Subcutaneous abdominal adipose tissue (tissue), 5 donors: Measurements from ENCODE around the gene ENAH.

ENCODE experiments used
- H3K27ac ChIP-seq: one replicate; pipeline ENCODE4 v1.7.0; 2013; ENCODE audit warnings: low read depth, mild to moderate bottlenecking, inconsistent platforms, low read length, moderate library complexity
- H3K27me3 ChIP-seq, 5 donors: one replicate each; pipeline ENCODE4 v1.7.0; 2013; ENCODE audit warnings: low read length in 5 of 5, inconsistent platforms in 1 of 5; ENCODE audit not compliant: control insufficient read depth in 5 of 5, insufficient read depth in 4 of 5
- H3K36me3 ChIP-seq, 5 donors: one replicate each; pipeline ENCODE4 v1.7.0; 2013; ENCODE audit warnings: low read length in 5 of 5; ENCODE audit not compliant: control insufficient read depth in 5 of 5, insufficient read depth in 5 of 5
- H3K4me1 ChIP-seq, 5 donors: one replicate each; pipeline ENCODE4 v1.7.0; 2013; ENCODE audit warnings: low read length in 5 of 5, mild to moderate bottlenecking in 3 of 5, moderate library complexity in 1 of 5; ENCODE audit not compliant: control insufficient read depth in 5 of 5, insufficient read depth in 5 of 5
- H3K4me3 ChIP-seq, 5 donors: one replicate each; pipeline ENCODE4 v1.7.0; 2013; ENCODE audit warnings: low read length in 5 of 5, low read depth in 1 of 5
- H3K9ac ChIP-seq, 5 donors: one replicate each; pipeline ENCODE4 v1.7.0; 2013; ENCODE audit warnings: low read length in 5 of 5, mild to moderate bottlenecking in 4 of 5, moderate library complexity in 3 of 5
- H3K9me3 ChIP-seq, 5 donors: one replicate each; pipeline ENCODE4 v1.7.0; 2013; ENCODE audit warnings: low read length in 5 of 5; ENCODE audit not compliant: control insufficient read depth in 5 of 5
- donor health status: healthy.
- donor health status: healthy.
- donor health status: healthy.
- donor health status: healthy.
- donor health status: healthy.

The ENAH gene

DNA sequence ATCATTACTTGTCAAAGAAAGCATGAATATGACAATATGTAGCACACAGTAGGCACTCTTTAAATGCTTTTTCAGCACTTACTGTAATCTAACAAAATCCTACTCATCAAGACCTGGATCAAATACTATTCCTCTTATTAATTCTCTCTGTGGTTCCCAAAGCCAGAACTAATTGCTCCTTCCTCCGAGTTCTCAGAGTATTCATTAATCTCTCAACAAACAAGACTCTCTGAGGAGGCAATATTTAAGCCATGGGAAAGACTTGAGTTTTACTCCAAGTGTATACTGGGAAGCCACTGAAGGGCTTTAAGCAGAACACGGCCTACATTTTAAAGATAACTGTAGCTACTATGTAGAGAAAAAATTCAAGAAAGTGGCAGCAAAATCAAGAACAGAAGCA is 79.7 kb downstream of the ENAH start:
- Histone ChIP-seq H3K4me1 (no peaks in the 10 kb centered on the region), H3K27me3 (no peaks in the 10 kb centered on the region), H3K9me3 (no peaks in the 10 kb centered on the region), H3K27ac (no peak overlapping the region), H3K9ac (no peak overlapping the region), H3K4me3 (no peak overlapping the region), H3K36me3 (no peaks in the 10 kb centered on the region)

DNA sequence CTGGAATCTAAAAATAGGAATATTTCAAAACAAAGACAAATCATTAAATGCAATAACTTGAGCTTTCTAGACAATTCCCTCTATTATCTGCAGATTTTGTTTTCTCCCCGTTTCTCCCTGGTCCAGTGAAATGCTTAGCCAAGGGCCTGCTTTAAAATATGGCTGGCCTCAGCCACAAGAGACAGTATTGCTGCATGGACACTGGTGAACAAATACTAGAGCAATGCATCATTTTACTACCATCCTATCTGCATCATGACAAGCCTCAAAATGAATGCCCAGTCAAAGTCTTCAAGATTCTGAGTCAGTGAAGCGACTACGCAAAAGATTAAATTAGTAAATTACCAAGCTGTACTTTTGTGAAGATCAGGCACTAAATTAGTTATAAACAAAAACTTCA is 80.5 kb downstream of the ENAH start:
- Histone ChIP-seq H3K9me3 (no peaks in the 10 kb centered on the region), H3K4me3 (no peak overlapping the region), H3K9ac (no peak overlapping the region), H3K27ac (no peak overlapping the region), H3K27me3 (no peaks in the 10 kb centered on the region), H3K36me3 (no peaks in the 10 kb centered on the region), H3K4me1 (peaks cover 0 to 7% (median 5%) of the 10 kb centered on the region in 5 donors)

DNA sequence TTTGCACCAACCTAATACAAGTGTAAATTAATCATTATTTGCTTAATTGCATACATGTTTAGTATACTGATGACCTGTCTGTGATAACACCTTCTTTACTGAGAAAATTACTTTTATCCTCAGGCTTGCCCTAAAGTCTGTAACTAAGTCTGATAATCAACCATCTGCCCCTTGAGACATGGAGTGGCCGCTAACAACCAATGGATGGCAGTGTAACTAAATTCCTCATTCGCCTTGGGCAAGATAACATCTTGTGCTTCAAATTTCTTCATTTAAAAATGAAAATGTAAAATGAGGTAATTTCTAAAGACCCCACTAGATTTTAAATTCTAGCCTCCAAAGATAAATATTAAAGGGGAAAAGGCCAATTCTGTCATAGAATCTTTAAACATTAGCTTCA is 85.1 kb downstream of the ENAH start:
- H3K4me3 ChIP-seq: no peak overlapping the region
- H3K9me3 ChIP-seq: no peaks in the 10 kb centered on the region
- H3K9ac ChIP-seq: no peak overlapping the region
- H3K27ac ChIP-seq: no peak overlapping the region
- peaks cover 5 to 23% (median 9%) of the 10 kb centered on the region in 5 donors for H3K4me1 ChIP-seq
- H3K36me3 ChIP-seq: no peaks in the 10 kb centered on the region
- H3K27me3 ChIP-seq: no peaks in the 10 kb centered on the region

DNA sequence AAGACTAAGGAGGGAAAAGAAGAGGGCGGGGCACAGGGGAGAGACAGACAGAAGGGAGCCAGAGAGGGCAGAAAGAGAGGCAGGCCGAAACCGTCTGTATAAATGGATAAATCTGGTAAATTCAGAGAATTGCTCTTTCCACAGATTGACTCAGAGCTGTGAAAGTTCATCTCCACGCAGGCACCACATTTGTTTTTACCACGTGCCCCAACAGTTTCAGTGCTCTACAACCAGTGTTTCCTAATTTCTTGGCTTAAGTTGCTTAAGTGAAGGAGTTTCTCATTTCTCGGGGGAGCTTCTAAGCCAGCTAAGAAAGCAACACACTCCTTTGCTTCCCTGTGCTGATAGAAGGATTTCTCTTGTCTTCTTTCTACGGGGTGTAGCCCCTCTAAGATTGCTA is 87.1 kb downstream of the ENAH start:
- H3K4me3 ChIP-seq: peak overlapping the region in 2 of 5 donors; percentile 33 to 48
- H3K9me3 ChIP-seq: no peaks in the 10 kb centered on the region
- peaks cover 5 to 23% (median 9%) of the 10 kb centered on the region in 5 donors for H3K4me1 ChIP-seq
- peak overlapping the region in 2 of 5 donors; percentile 30 to 62 for H3K9ac ChIP-seq
- H3K27me3 ChIP-seq: no peaks in the 10 kb centered on the region
- H3K36me3 ChIP-seq: no peaks in the 10 kb centered on the region
- H3K27ac ChIP-seq: peak overlapping the region; percentile 71

DNA sequence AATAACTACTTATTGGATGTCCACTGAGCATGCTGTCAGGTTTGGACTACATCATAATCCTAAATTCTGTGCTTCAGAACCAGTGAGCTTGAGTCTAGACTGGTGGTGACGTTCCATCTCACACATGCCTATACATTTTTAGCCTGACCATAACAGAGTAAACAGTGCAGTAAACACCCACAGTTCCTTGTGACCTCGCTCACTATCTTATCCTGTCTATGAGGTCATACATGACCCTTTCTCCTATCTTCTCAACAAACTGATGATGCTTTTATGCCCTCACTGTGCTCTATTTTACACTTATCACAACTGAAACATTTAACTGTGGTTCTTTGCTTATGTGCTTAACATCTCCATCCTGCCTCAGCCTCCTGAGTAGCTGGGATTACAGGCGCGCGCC is 91.2 kb downstream of the ENAH start:
- H3K4me3 ChIP-seq: no peak overlapping the region
- peaks cover 0 to 3% (median 0%) of the 10 kb centered on the region in 5 donors for H3K36me3 ChIP-seq
- no peak overlapping the region for H3K9ac ChIP-seq
- peaks cover 3 to 12% (median 6%) of the 10 kb centered on the region in 5 donors for H3K4me1 ChIP-seq
- H3K27ac ChIP-seq: no peak overlapping the region
- peaks cover 0 to 4% (median 2%) of the 10 kb centered on the region in 5 donors for H3K9me3 ChIP-seq
- H3K27me3 ChIP-seq: no peaks in the 10 kb centered on the region

DNA sequence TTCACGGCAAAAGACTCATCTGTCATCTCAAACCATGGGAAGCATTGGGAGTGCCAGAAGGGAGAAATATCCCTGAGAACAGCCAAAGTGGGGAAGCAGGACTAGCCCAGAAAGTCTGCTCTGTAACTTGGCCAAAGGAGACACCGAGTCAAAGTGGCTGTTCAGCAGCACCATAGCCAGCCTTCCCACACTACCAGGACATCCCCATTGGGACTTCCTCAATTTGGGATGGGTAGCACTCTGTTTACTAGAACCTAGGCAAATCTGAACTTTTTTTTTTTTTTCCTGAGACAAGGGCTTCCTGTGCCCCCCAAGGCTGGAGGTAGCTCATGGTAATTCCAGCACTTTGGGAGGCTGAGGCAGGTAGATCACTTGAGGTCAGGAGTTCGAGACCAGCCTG is 93.0 kb downstream of the ENAH start:
- H3K9ac ChIP-seq: no peak overlapping the region

DNA sequence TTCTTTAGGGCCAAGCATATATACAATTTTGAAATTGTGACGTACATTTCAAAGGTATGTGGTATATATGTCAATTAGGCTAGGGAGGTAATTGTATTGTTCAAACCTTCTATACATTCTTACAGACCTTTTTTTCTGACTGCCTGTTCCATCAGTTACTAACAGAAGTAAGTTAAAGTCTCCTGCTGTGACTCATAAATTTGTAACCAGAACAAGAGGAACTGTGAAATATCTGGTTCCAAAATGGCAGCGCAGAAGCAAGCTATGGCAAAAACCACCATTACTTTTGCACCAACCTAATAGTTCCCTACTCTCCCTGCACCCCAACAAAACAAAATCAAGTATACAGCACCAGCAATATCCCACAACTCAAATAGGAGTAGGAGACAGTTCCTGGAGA is 93.6 kb downstream of the ENAH start:
- peaks cover 0 to 5% (median 0%) of the 10 kb centered on the region in 5 donors for H3K4me1 ChIP-seq
- H3K9ac ChIP-seq: no peak overlapping the region

More for the DNA sequence above, 93.0 kb downstream of the ENAH start:
- Histone ChIP-seq H3K27me3 (no peaks in the 10 kb centered on the region), H3K36me3 (peaks cover 0 to 3% (median 0%) of the 10 kb centered on the region in 5 donors), H3K9me3 (peaks cover 0 to 5% (median 4%) of the 10 kb centered on the region in 5 donors), H3K4me3 (no peak overlapping the region), H3K27ac (no peak overlapping the region), H3K4me1 (no peaks in the 10 kb centered on the region)

DNA sequence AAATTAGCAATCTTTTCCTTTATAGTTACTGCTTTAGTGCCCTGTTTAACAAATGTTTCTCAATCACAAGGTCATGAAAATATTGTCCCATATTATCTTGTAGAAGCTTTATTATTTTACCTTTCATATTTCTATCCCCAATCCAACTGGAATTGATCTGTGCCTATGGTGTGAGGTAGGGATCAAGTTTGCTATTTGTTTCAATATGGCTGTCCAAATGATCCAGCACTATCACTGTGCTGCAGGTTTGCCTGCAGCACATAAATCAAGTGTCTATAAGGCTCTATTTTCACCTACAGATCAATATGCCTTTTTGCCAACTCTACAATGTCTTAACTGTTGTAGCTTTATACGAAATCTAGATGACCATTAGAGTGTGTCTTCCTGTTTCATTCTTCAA is 96.2 kb downstream of the ENAH start:
- Histone ChIP-seq H3K4me1 (peaks cover 0 to 7% (median 0%) of the 10 kb centered on the region in 5 donors), H3K36me3 (peaks cover 0 to 3% (median 0%) of the 10 kb centered on the region in 5 donors), H3K27me3 (no peaks in the 10 kb centered on the region), H3K4me3 (no peak overlapping the region), H3K27ac (no peak overlapping the region), H3K9ac (no peak overlapping the region), H3K9me3 (peaks cover 0 to 5% (median 4%) of the 10 kb centered on the region in 5 donors)

More for the DNA sequence above, 93.6 kb downstream of the ENAH start:
- Histone ChIP-seq H3K9me3 (peaks cover 0 to 5% (median 4%) of the 10 kb centered on the region in 5 donors), H3K27ac (no peak overlapping the region), H3K27me3 (no peaks in the 10 kb centered on the region), H3K4me3 (no peak overlapping the region), H3K36me3 (peaks cover 0 to 3% (median 0%) of the 10 kb centered on the region in 5 donors)

DNA sequence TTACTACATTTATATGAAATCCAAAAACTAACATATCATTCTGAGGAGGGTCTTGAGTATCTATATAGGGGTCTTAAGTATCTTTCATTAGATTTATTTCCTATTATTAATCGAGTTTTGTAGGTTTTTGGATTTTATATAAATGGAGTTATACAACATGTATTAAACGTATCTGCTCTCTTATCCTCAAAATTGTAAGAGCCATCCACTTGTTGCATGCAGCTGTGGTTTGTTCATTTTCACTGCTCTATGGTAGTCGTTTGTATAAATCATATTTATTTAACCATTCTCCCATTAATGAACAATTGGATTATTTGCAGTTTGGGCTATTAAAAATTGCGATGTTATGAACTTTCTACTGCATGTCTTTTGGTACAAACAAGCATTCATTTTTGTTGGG is 97.1 kb downstream of the ENAH start:
- Histone ChIP-seq H3K27ac (no peak overlapping the region), H3K4me3 (no peak overlapping the region), H3K9me3 (peaks cover 0 to 5% (median 4%) of the 10 kb centered on the region in 5 donors)

DNA sequence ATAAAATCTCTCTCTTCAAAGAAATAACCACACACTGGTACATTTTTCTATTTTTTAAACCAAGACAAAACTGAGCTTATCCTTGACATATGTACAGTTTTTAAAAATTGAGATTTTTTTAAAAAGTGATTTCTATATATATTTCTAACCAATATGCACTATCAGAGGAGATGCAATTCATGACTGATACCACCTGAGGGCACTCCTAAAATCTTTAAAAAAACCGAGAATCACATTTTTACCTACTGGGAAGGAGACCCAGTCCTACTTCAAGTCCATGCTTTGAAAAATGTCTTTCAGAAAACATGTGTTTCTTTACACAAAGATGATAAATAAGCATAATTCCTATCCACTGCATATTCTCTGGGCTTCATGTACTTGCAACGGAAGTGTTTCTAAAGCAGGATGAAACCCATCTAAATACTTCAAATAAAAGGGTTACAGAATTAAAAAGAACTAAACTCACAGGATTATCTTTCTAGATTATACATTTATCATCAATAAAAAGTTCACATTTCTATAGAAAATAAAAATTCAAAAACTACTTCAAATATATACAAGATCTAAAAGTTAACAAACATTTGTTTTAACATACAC is 98.6 kb downstream of the ENAH start:
- peaks cover 0 to 3% (median 0%) of the 10 kb centered on the region in 5 donors for H3K36me3 ChIP-seq
- H3K9ac ChIP-seq: no peak overlapping the region
- peaks cover 0 to 5% (median 4%) of the 10 kb centered on the region in 5 donors for H3K9me3 ChIP-seq
- H3K4me3 ChIP-seq: no peak overlapping the region
- H3K27ac ChIP-seq: no peak overlapping the region
- H3K4me1 ChIP-seq: peaks cover 0 to 7% (median 0%) of the 10 kb centered on the region in 5 donors
- no peaks in the 10 kb centered on the region for H3K27me3 ChIP-seq

More for the DNA sequence above, 97.1 kb downstream of the ENAH start:
- Histone ChIP-seq H3K27me3 (no peaks in the 10 kb centered on the region), H3K9ac (no peak overlapping the region), H3K4me1 (peaks cover 0 to 7% (median 0%) of the 10 kb centered on the region in 5 donors), H3K36me3 (peaks cover 0 to 3% (median 0%) of the 10 kb centered on the region in 5 donors)
